AG08395 (cell line): ENCODE data around the gene SLC35E4.
"Not testable (repeated sequence)": the region's sequence is repeated elsewhere in the genome, so short reads cannot be mapped to it uniquely, and the experiment has no call there.

Source experiments
- DNase-seq: peaks from one replicate; pipeline ENCODE4 v3.0.0; 2012; ENCODE audit warnings: mixed read lengths, low spot score

The SLC35E4 gene

DNA sequence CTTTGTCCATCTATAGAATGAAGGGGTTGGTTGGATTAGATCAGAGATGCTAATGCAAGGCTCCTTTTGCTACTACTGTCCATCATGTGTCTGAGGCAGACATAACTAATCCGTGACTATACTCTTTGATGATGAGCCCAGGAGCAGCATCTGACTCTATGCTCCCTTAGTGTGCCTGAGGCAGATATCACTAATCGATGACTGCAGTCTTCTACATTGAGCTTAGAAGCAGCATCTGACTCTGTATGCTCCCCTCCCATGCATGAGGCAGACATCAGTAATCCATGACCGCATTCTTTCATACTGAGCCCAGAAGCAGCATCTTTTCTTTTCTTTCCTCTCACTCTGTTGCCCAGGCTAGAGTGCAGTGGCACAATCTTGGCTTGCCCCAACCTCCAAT lies 24.4 kb upstream of the SLC35E4 start:
- DNase-seq: no peak

GRCh38 chr22:30612789-30613188 lies 22.8 kb upstream of the SLC35E4 start:
- DNase-seq: no peak

GRCh38 chr22:30614268-30614667 lies 21.3 kb upstream of the SLC35E4 start:
- DNase-seq: no peak

GRCh38 chr22:30614879-30615278 lies 20.7 kb upstream of the SLC35E4 start:
- no peak for DNase-seq

DNA sequence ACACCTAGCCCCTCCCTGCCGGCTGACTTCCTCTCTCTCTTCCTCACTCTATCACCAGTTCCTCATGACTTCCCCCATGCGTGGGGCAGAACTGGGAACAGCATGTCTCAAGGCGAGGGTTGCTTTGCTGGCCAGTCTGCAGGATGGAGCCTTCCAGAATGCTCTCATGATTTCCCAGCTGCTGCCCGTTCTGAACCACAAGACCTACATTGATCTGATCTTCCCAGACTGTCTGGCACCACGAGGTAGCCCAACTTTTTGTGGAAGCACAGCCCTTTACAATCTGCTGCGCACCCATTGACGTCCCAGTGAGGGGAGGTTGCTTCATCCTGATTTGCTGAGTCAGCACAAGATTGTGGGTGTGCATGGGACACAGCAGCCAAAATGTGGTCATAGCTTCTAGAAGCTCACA lies 20.0 kb upstream of the SLC35E4 start:
- peak; percentile 1 for DNase-seq

- DNase-seq: no peak
These were observed 17.8 kb upstream of the SLC35E4 start for GRCh38 chr22:30617819-30618218.

- not testable (repeated sequence) for DNase-seq
These were observed 15.7 kb upstream of the SLC35E4 start for GRCh38 chr22:30619909-30620308.

DNA sequence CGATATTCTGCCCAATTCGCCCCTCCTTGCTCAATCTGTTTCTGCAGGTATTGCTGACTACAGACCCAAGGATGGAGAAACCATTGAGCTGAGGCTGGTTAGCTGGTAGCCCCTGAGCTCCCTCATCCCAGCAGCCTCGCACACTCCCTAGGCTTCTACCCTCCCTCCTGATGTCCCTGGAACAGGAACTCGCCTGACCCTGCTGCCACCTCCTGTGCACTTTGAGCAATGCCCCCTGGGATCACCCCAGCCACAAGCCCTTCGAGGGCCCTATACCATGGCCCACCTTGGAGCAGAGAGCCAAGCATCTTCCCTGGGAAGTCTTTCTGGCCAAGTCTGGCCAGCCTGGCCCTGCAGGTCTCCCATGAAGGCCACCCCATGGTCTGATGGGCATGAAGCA lies 9.2 kb upstream of the SLC35E4 start:
- no peak for DNase-seq

- no peak for DNase-seq
These were observed 8.1 kb upstream of the SLC35E4 start for GRCh38 chr22:30627471-30627870.

DNA sequence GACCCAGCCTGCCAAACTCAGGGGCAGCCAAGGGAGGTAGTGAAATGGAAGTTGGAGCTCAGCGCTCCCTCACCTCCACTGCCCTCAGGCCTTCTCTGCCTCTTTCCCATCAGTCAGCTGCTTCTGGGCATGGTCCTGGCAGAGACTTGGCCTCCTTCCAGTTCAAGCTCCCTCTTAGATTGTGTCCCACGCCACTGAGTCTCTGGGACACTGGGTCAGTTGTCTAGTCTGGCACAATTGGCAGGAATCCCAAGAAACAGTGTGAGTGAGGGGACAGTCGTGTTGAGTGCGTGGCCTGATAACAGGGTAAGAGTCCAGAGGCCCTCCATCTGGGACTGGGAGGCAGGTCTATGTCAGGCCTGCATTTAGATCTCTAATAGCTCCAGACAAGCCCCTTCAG lies 7.1 kb upstream of the SLC35E4 start:
- DNase-seq: no peak

GRCh38 chr22:30631469-30631868 lies 4.1 kb upstream of the SLC35E4 start:
- not testable (repeated sequence) for DNase-seq

- DNase-seq: peak; percentile 91
These were observed 929 bp upstream of the SLC35E4 start for GRCh38 chr22:30634471-30635233.

DNA sequence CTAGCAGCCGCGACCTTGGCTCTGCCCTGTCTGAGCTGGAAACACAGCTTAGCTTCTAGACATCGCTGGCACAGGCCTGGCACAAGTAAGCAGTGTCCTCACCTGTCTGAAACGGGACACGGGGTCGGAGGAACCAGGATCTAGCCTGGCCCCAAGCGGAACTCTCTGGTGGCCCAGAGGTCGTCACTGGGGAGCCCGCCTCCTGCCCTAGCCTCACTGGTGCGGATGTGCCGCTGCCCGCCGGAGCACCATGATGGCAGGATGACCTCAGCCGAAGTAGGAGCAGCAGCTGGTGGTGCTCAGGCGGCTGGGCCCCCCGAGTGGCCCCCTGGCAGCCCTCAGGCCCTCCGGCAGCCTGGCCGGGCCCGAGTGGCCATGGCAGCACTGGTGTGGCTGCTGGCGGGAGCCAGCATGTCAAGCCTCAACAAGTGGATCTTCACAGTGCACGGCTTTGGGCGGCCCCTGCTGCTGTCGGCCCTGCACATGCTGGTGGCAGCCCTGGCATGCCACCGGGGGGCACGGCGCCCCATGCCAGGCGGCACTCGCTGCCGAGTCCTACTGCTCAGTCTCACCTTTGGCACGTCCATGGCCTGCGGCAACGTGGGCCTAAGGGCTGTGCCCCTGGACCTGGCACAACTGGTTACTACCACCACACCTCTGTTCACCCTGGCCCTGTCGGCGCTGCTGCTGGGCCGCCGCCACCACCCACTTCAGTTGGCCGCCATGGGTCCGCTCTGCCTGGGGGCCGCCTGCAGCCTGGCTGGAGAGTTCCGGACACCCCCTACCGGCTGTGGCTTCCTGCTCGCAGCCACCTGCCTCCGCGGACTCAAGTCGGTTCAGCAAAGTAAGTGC lies 871 bp downstream of the SLC35E4 start:
- DNase-seq: peak; percentile 29

- no peak for DNase-seq
These were observed 2.1 kb downstream of the SLC35E4 start for GRCh38 chr22:30637701-30638114.

DNA sequence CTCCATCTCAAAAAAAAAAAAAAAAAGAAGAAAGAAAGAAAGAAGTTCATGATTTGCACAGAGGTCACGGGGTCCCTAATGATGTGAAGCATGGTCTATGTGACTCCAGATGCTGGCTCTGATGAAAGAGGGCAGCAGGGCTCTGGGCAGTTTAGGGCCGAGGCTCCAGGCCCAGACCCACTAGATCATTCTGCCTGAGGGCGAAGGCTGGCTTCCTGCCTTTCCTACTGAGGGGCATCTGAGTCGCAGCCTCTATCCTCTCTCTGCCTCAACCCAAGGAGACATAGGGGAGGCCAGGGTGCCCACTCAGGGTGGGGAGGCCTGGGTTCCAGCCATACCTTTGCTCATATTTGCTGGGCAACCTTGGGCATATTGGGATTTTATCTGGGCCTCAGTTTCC lies 4.8 kb downstream of the SLC35E4 start:
- no peak for DNase-seq

GRCh38 chr22:30640839-30641430 lies 5.4 kb downstream of the SLC35E4 start:
- no peak for DNase-seq

GRCh38 chr22:30643055-30643875 lies 7.7 kb downstream of the SLC35E4 start:
- no peak for DNase-seq

DNA sequence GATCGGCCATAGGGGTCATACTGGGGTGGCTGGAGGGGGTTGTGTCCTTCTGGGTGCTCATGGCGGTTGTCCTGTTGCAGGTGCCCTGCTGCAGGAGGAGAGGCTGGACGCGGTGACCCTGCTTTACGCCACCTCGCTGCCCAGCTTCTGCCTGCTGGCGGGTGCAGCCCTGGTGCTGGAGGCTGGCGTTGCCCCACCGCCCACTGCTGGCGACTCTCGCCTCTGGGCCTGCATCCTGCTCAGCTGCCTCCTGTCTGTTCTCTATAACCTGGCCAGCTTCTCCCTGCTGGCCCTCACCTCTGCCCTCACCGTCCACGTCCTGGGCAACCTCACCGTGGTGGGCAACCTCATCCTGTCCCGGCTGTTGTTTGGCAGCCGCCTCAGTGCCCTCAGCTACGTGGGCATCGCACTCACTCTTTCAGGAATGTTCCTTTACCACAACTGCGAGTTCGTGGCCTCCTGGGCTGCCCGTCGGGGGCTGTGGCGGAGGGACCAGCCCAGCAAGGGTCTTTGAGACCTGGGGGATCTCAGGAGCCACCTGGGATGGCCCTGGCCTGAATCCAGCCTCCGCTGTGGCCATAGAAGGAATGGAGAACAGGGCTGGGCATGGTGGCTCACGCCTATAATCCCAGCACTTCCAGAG lies 11.1 kb downstream of the SLC35E4 start:
- no peak for DNase-seq

DNA sequence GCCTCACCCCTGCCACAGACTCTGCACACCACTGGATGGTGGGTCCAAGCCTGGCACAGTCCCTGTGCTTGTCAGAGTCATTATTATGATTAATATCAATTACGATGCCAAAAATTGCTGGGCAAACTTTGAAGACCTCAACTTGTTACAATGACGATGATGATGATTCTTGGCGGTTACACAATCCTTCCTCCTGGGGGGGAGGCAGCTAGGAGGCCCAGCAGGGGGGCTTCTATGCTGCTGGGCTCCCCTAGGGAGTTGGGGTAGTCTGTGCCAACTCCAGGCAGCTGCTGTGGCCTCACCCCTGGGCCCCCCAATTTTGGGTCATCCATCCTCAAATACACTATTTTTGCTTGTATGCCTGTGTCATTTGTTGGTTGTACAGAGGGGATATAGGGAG lies 12.0 kb downstream of the SLC35E4 start:
- no peak for DNase-seq

DNA sequence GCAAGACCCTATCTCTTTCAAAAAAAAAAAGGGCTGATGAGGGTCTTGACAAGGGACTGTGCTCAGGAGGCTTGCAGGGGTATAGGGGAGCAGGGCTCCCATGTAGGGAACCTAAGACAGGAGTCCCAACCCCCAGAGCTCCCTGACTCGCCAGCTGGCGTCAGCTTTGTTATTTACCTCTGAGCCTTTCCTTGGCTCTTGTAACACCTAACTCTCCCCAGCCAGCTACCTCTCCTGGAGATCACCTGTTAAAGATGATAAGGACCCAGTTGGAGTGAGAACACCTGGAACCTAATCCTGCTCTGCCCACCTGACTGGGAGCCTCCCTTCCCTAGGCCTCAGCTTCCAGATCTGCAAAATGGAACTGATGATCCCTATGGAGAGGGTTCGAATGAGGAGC lies 13.2 kb downstream of the SLC35E4 start:
- no peak for DNase-seq

GRCh38 chr22:30649430-30650007 lies 13.9 kb downstream of the SLC35E4 start:
- peak; percentile 93 for DNase-seq
